RPMI7951 (cell line): Measurements from ENCODE around the gene JARID2. TPM values are rescaled to one million over a fixed set of nuclear protein-coding genes. Genes with fewer than 3 reads are reported as not detected.
A peak's percentile ranks its signal among the peaks of the same experiment; 100 is the strongest.
"Not testable (repeated sequence)": the region's sequence is repeated elsewhere in the genome, so short reads cannot be mapped to it uniquely, and the experiment has no call there.

Experiments used
- DNase-seq: peaks from one replicate; pipeline ENCODE4 v3.0.0-alpha.2; 2012; ENCODE audit warnings: low read depth
- total RNA-seq: library from RNA; depleted of rRNA; stranded (reverse); fragments of >200 nt; shearing (Covaris generic); gene quantifications from 2 replicates; pipeline ENCODE4 v1.2.3, GENCODE V29; 2014

The JARID2 gene
- total RNA-seq, 1 experiment from 2014 or later, result 10.6 TPM

- peak; percentile 64 for DNase-seq
These were observed 62.8 kb downstream of the JARID2 start for GRCh38 chr6:15308435-15309213.

- no peak for DNase-seq
These were observed 63.9 kb downstream of the JARID2 start for GRCh38 chr6:15309611-15310283.

- DNase-seq, result peak; percentile 88
These were observed 64.8 kb downstream of the JARID2 start for GRCh38 chr6:15310680-15311079.

- peak; percentile 74 for DNase-seq
These were observed 66.6 kb downstream of the JARID2 start for GRCh38 chr6:15312500-15312899.

DNA sequence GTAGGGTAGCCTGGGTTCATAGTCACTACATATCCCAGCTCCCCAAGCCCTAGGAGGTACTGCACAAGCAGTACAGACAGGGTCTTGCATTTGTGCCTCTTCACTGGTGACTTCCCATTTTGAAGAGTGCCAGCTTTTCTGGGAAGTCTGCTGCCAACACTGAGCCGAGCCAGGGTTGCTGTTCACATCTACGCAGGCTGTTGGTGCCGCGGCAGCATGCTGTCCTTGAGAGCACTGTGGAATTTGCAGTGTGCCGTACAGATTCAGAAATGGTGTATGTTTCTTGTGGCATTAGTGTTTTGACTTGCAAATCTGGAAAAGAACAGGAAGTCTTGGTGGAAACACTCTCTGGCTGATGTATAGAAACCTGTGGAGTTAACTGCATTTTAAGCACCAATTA lies 67.5 kb downstream of the JARID2 start:
- DNase-seq, result no peak

DNA sequence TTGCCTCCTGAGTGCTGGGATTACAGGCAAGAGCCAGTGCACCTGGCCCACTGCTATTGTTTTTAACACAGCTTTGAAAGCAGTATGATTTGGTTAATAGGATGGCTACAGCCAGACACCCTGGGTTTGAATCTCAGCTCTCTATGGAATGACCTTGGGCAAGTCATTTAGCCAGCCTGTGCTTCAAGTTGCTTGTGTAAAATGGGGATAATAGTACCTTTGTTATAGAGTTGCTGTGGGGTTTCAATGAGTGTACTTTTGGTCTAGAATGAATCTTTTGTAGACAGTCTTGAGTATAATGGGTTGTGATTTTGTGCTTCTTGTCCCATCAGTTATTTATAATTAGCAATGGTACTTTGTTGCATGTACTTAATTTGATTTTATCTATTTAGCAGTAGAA lies 70.9 kb downstream of the JARID2 start:
- no peak for DNase-seq

GRCh38 chr6:15317251-15317650 lies 71.4 kb downstream of the JARID2 start:
- no peak for DNase-seq

GRCh38 chr6:15317934-15318902 lies 72.3 kb downstream of the JARID2 start:
- DNase-seq, result peak; percentile 45

- DNase-seq, result no peak
These were observed 73.8 kb downstream of the JARID2 start for GRCh38 chr6:15319677-15320076.

- no peak for DNase-seq
These were observed 74.8 kb downstream of the JARID2 start for GRCh38 chr6:15320693-15321092.

- DNase-seq, result no peak
These were observed 76.3 kb downstream of the JARID2 start for GRCh38 chr6:15322184-15322583.

GRCh38 chr6:15322781-15323536 lies 77.1 kb downstream of the JARID2 start:
- DNase-seq, result peak; percentile 56

DNA sequence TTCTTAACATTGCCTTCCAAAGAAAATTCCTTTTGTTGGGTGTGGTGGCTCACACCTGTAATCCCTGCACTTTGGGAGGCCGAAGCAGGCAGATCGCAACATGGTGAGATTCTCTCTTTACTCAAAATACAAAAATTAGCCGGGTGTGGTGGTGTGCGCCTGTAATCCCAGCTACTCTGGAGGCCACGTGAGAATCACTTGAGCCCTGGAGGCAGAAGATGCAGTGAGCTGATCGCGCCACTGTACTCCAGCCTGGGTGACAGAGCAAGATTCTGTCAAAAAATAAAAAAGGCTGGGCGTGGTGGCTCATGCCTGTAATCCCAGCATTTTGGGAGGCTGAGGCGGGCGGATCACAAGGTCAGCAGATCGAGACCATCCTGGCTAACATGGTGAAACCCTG lies 77.7 kb downstream of the JARID2 start:
- not testable (repeated sequence) for DNase-seq

DNA sequence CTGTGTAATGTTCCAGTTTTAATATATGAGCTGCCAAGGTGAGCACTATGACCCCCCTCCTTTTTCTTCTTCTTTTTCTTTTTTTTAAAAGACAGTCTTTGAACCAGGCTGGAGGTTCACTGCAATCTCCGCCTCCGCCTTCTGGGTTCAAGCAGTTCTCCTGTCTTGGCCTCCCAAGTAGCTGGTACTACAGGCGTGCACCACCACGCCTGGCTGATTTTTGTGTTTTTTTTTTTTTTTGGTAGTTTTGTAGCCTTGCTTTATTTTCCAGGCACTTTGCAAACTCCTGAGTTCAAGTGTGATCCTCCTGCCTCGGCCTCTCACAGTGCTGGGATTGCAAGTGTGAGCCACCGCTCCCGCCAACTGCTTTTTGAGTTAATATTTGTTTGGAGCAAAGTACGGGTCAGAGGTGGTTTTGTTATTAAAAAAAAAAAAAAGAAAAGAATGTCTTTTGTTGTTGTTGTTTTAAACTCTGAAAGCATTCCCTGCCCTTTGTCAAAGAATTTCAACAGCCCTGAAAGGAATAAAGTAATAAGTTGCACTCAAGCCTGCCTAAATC lies 78.6 kb downstream of the JARID2 start:
- no peak for DNase-seq

DNA sequence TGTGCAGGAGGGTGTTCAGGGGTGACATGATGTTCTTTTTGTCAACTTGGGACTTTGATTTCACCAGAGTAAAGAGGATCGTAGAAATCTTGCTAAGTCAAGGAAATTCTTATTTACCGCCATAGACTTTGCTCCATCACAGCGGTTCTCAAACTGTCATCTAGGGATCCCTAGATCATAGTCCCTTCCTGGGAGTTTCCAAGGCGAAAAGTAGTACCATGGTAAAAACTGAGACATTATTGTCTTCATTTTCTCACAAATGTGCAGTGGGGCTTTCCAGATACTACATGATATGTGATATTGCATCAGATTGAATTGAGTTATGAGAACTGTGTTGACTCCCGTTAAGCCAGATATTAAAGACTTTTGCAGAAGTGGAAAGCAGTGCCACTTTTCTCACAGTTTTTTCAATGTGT lies 79.7 kb downstream of the JARID2 start:
- DNase-seq, result no peak

DNA sequence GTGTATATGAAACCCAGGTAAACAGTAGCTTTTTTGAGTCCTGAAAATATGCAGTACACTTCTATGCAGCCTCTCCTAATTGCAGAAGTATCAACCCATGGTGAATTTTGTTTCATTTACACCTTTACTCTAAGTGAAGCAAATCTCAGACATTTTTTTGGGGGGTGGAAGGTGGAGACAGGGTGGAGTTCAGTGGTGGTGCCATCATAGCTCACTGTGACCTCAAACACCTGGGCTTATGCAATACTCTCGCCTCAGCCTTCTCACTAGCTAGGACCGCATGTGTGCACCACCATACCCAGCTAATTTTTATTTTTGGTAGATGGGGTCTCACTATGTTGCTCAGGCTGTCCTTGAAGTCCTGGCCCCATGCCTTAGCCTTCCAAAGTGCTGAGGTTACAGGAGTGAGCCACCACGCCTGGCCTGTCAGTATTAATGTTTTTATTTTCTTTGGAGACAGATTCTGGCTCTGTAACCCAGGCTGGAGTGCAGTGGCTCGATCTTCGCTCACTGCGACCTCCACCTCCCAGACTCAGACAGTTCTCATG lies 80.3 kb downstream of the JARID2 start:
- DNase-seq, result no peak

DNA sequence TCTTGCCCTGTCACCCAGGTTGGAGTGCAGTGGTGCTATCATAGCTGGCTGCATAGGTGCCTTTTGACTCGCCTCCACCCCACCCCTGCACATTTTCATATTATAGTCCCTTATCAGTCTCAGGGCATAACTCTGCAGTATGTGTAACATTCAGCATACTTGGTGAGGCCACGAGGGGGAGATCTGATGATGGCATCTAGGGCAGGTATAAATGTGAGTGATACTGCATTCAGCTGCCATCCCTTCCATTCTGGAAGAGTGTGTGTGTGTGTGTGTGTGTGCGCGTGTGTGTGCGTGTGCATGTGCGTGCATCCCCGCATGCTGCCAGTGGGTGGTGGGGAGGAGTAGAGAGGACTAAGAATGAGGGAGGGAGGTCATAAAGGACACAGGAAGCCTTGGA lies 81.4 kb downstream of the JARID2 start:
- peak; percentile 38 for DNase-seq

DNA sequence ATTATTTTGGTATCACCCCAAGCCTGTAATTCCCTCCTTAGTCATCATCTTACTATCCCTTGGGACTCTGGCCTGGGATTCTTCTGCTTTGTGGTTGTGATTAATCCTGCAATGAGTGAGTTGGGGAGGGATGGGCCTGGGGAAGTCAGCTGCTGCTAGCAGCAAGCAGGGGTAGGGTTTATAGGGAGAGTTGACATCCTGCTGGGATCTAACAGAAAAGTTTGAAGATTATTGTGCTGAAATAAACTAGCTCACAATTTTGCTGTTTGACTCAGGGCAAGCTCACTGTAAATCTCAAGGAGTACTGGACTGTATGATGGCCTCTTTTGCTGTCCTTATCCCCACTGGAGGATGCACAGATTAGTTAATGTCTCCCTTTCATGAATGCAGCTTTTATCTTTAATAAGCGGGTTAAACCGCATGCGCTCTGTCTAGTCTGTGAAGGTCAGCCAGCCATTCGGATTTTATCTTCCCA lies 83.4 kb downstream of the JARID2 start:
- DNase-seq, result peak; percentile 93

GRCh38 chr6:15330174-15330944 lies 84.5 kb downstream of the JARID2 start:
- peak; percentile 71 for DNase-seq

DNA sequence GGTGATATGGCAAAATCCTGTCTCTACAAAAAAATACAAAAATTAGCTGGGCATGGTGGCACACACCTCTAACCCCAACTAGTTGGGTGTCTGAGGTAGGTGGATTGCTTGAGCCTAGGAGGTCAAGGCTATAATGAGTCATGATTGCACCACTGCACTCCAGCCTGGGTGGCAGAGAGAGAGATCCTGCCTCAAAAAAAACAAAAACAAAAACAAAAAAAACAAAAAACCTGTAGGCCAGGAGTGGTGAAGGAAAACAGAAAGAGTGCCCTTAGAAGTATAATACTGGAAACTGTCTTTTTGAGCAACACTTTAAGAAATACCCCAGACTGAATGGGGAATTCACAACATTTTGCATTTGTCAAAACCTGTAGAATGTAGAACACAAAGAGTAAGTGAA lies 85.3 kb downstream of the JARID2 start:
- DNase-seq, result no peak
